WTC11 (cell line): ENCODE data around the gene PANK4. TPM values are rescaled to one million over a fixed set of nuclear protein-coding genes. Genes with fewer than 3 reads are reported as not detected.

ENCODE experiments used
- ATAC-seq: fragments of 200-7000 bp; cut with Tn5 transposase; 2 replicates; pipeline ENCODE4 v1.10.0; 2021; ENCODE audit warnings: mild to moderate bottlenecking, moderate library complexity
- CTCF ChIA-PET: fragments of 300-600 bp; sonication (Branson Sonifier 250); formaldehyde crosslinking; loops from one replicate; lab custom pipeline; 2021; ENCODE audit warnings: antibody characterized with exemption; lab: Charles Lee
- POLR2A ChIA-PET: fragments of 350-600 bp; sonication (Branson Sonifier 250); formaldehyde crosslinking; loops from one replicate; lab custom pipeline; 2021; ENCODE audit warnings: antibody characterized with exemption; lab: Charles Lee
- DNase-seq: peaks from one replicate; pipeline ENCODE4 v3.0.0; 2021; ENCODE audit warnings: low spot score
- H3K27ac Mint-ChIP-seq: 2 replicates; pipeline ENCODE4 v1.8.0; 2021; ENCODE audit warnings: mixed read lengths
- H3K27me3 Mint-ChIP-seq: 2 replicates; pipeline ENCODE4 v1.8.0; 2021; ENCODE audit warnings: low read depth, mild to moderate bottlenecking, moderate library complexity, mixed read lengths
- H3K36me3 Mint-ChIP-seq: 2 replicates; pipeline ENCODE4 v1.8.0; 2021; ENCODE audit warnings: mixed read lengths
- H3K4me1 Mint-ChIP-seq: 2 replicates; pipeline ENCODE4 v1.8.0; 2022; ENCODE audit warnings: mixed read lengths
- H3K4me3 Mint-ChIP-seq: 2 replicates; pipeline ENCODE4 v1.8.0; 2021; ENCODE audit warnings: mild to moderate bottlenecking, moderate library complexity, mixed read lengths
- H3K9me3 Mint-ChIP-seq: 2 replicates; pipeline ENCODE4 v1.8.0; 2021; ENCODE audit warnings: mixed read lengths
- CBFB ChIP-seq: sonication (generic); formaldehyde crosslinking; IDR thresholded peaks from 2 replicates; pipeline ENCODE4 v1.8.1; 2022; ENCODE audit warnings: mild to moderate bottlenecking, low read depth, missing genetic modification reagents
- ELF4 ChIP-seq: sonication (generic); formaldehyde crosslinking; IDR thresholded peaks from 2 replicates; pipeline ENCODE4 v1.8.1; 2022; ENCODE audit warnings: low read depth, mild to moderate bottlenecking, moderate library complexity, missing genetic modification reagents
- EMX1 ChIP-seq: fragments of 250-450 bp; sonication (Bioruptor Pico); IDR thresholded peaks from 2 replicates; pipeline ENCODE4 v1.8.0; 2021; ENCODE audit warnings: mild to moderate bottlenecking
- GABPB1 ChIP-seq: sonication (generic); formaldehyde crosslinking; IDR thresholded peaks from 2 replicates; pipeline ENCODE4 v1.8.1; 2023; ENCODE audit warnings: mild to moderate bottlenecking, missing genetic modification reagents
- MXD4 ChIP-seq: fragments of 250-450 bp; sonication (Bioruptor Pico); IDR thresholded peaks from 2 replicates; pipeline ENCODE4 v1.8.0; 2021; ENCODE audit warnings: mild to moderate bottlenecking, moderate library complexity, borderline replicate concordance
- NFATC4 ChIP-seq: fragments of 250-450 bp; sonication (Bioruptor Pico); IDR thresholded peaks from 2 replicates; pipeline ENCODE4 v1.9.0; 2021; ENCODE audit warnings: mild to moderate bottlenecking
- NFYB ChIP-seq: sonication (generic); formaldehyde crosslinking; conservative IDR thresholded peaks from 2 replicates; pipeline ENCODE4 v1.8.0; 2022; ENCODE audit warnings: low read depth, missing genetic modification reagents
- NR3C1 ChIP-seq: sonication (generic); formaldehyde crosslinking; conservative IDR thresholded peaks from 2 replicates; pipeline ENCODE4 v1.8.1; 2023; ENCODE audit warnings: low read depth, mild to moderate bottlenecking, missing genetic modification reagents
- SOX15 ChIP-seq: fragments of 250-450 bp; sonication (Bioruptor Pico); IDR thresholded peaks from 2 replicates; pipeline ENCODE4 v1.9.0; 2021; ENCODE audit warnings: mild to moderate bottlenecking
- SP1 ChIP-seq: sonication (generic); formaldehyde crosslinking; conservative IDR thresholded peaks from 2 replicates; pipeline ENCODE4 v1.8.1; 2022; ENCODE audit warnings: missing genetic modification reagents
- TEAD4 ChIP-seq: sonication (generic); formaldehyde crosslinking; IDR thresholded peaks from 2 replicates; pipeline ENCODE4 v1.8.0; 2022; ENCODE audit warnings: mild to moderate bottlenecking, missing genetic modification reagents
- ZBTB21 ChIP-seq: sonication (generic); formaldehyde crosslinking; IDR thresholded peaks from 2 replicates; pipeline ENCODE4 v1.8.1; 2023; ENCODE audit warnings: mild to moderate bottlenecking, missing genetic modification reagents, borderline replicate concordance
- ZNF219 ChIP-seq: sonication (generic); formaldehyde crosslinking; IDR thresholded peaks from 2 replicates; pipeline ENCODE4 v1.8.0; 2023; ENCODE audit warnings: missing genetic modification reagents, mild to moderate bottlenecking, borderline replicate concordance
- ZNF263 ChIP-seq: sonication (generic); formaldehyde crosslinking; IDR thresholded peaks from 2 replicates; pipeline ENCODE4 v1.8.1; 2022; ENCODE audit warnings: low read depth, mild to moderate bottlenecking, moderate library complexity, missing genetic modification reagents
- ZNF416 ChIP-seq: fragments of 250-450 bp; sonication (Bioruptor Pico); IDR thresholded peaks from 2 replicates; pipeline ENCODE4 v1.9.0; 2021; ENCODE audit warnings: mild to moderate bottlenecking, inconsistent platforms
- total RNA-seq: library from RNA; stranded (reverse); gene quantifications from 3 replicates; pipeline ENCODE4 v1.2.3, GENCODE V29; 2021
- TF ChIP-seq, protein P1 (sequence below): sonication (generic); formaldehyde crosslinking; IDR thresholded peaks from 2 replicates; pipeline ENCODE4 v1.8.1; 2023; ENCODE audit warnings: mild to moderate bottlenecking, missing genetic modification reagents
- TF ChIP-seq, protein P2 (sequence below): sonication (generic); formaldehyde crosslinking; IDR thresholded peaks from 2 replicates; pipeline ENCODE4 v1.8.0; 2022; ENCODE audit warnings: mild to moderate bottlenecking, missing genetic modification reagents
- TF ChIP-seq, protein P3 (sequence below): sonication (generic); formaldehyde crosslinking; IDR thresholded peaks from 2 replicates; pipeline ENCODE4 v1.8.0; 2022; ENCODE audit warnings: missing genetic modification reagents
- TF ChIP-seq, protein P4 (sequence below): sonication (generic); formaldehyde crosslinking; IDR thresholded peaks from 2 replicates; pipeline ENCODE4 v1.8.1; 2022; ENCODE audit warnings: mild to moderate bottlenecking, moderate library complexity, missing genetic modification reagents
- TF ChIP-seq, protein P5 (sequence below): sonication (generic); formaldehyde crosslinking; conservative IDR thresholded peaks from 2 replicates; pipeline ENCODE4 v1.8.1; 2022; ENCODE audit warnings: mild to moderate bottlenecking, missing genetic modification reagents
- TF ChIP-seq, protein P6 (sequence below): sonication (generic); formaldehyde crosslinking; IDR thresholded peaks from 2 replicates; pipeline ENCODE4 v1.8.0; 2022; ENCODE audit warnings: mild to moderate bottlenecking, missing genetic modification reagents
- TF ChIP-seq, protein P7 (sequence below): sonication (generic); formaldehyde crosslinking; IDR thresholded peaks from 2 replicates; pipeline ENCODE4 v1.8.0; 2023; ENCODE audit warnings: mild to moderate bottlenecking, missing genetic modification reagents

The PANK4 gene
- total RNA-seq, 1 experiment from 2014 or later, result 52.5 TPM

DNA sequence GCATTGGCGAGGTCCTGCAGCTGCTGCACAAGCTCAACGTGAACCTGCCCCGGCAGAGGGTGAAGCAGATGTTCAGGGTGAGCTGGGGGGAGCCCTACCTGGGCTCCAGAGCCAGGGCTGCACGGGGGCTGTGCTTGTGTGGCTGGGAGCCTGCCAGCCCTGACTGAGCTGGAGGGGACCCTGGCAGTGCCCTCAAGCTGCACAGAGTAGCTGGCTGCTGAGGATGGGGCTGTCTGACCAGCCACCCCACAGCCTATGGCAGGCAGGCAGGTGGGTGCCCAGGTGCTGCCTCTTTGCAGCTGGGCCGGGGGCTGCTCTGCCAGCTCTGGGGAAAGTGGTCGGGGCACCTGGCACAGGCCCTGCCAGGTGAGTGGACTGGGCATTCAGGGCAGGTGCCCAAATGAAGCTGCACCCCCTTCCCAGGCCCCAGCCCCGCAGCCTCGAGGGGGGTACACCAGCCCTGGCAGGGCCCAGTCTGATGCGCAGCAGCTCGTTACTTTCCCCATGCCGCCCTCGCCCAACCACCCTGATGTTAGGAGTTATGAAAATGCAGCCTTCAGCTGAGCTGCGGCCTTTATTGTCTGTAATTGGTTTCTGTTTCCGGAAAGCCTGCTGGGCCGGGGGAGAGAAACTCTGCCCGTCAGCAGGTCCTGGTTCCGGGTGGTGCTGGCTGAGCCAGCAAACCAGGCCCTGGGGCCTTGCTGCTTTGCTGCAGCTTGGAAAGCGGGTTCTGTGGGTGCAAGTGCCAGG, 46.0 kb downstream of the PANK4 start (continued):
- no peak for TF ChIP-seq ELF4 (CRISPR knock-in tag)
- TF ChIP-seq ZNF219 (CRISPR knock-in tag), result no peak
- TF ChIP-seq TEAD4, result no peak
- TF ChIP-seq ZNF416 (CRISPR knock-in tag), result no peak
- TF ChIP-seq SOX15 (CRISPR knock-in tag), result no peak

DNA sequence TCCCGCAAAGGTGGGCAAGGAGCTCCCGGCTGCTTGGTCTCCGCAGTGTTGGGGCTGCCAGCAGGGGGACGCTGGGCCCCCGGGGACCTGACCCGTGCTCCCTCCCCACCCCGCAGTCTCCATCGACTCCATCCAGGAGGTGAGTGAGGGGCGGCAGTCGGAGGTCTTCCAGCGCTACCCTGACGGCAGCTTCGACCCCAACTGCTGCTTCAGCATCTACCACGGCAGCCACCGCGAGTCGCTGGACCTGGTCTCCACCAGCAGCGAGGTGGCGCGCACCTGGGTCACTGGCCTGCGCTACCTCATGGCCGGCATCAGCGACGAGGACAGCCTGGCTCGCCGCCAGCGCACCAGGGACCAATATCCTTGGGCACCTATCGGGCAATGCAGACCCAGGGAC, 46.8 kb downstream of the PANK4 start:
- ChIA-PET POLR2A (no interaction called here), CTCF (interaction anchor here (1.0 kb wide), 1 partner anchor 47 kb away, joined by 3 read pairs; the partner anchor contains the start of gene PANK4)
- Mint-ChIP-seq H3K27ac (no peak overlapping the region), H3K36me3 (no peaks in the 10 kb centered on the region), H3K4me1 (no peaks in the 10 kb centered on the region), H3K27me3 (no peaks in the 10 kb centered on the region), H3K4me3 (no peak overlapping the region), H3K9me3 (no peaks in the 10 kb centered on the region)
- ATAC-seq (no peak), DNase-seq (no peak)
- TF ChIP-seq, protein P1, sequence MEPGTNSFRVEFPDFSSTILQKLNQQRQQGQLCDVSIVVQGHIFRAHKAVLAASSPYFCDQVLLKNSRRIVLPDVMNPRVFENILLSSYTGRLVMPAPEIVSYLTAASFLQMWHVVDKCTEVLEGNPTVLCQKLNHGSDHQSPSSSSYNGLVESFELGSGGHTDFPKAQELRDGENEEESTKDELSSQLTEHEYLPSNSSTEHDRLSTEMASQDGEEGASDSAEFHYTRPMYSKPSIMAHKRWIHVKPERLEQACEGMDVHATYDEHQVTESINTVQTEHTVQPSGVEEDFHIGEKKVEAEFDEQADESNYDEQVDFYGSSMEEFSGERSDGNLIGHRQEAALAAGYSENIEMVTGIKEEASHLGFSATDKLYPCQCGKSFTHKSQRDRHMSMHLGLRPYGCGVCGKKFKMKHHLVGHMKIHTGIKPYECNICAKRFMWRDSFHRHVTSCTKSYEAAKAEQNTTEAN (CRISPR knock-in tag), result no peak
- TF ChIP-seq EMX1, result no peak
- TF ChIP-seq, protein P2, sequence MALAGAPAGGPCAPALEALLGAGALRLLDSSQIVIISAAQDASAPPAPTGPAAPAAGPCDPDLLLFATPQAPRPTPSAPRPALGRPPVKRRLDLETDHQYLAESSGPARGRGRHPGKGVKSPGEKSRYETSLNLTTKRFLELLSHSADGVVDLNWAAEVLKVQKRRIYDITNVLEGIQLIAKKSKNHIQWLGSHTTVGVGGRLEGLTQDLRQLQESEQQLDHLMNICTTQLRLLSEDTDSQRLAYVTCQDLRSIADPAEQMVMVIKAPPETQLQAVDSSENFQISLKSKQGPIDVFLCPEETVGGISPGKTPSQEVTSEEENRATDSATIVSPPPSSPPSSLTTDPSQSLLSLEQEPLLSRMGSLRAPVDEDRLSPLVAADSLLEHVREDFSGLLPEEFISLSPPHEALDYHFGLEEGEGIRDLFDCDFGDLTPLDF (CRISPR knock-in tag), result no peak
- no peak for TF ChIP-seq NFYB (CRISPR knock-in tag)
- TF ChIP-seq, protein P3, sequence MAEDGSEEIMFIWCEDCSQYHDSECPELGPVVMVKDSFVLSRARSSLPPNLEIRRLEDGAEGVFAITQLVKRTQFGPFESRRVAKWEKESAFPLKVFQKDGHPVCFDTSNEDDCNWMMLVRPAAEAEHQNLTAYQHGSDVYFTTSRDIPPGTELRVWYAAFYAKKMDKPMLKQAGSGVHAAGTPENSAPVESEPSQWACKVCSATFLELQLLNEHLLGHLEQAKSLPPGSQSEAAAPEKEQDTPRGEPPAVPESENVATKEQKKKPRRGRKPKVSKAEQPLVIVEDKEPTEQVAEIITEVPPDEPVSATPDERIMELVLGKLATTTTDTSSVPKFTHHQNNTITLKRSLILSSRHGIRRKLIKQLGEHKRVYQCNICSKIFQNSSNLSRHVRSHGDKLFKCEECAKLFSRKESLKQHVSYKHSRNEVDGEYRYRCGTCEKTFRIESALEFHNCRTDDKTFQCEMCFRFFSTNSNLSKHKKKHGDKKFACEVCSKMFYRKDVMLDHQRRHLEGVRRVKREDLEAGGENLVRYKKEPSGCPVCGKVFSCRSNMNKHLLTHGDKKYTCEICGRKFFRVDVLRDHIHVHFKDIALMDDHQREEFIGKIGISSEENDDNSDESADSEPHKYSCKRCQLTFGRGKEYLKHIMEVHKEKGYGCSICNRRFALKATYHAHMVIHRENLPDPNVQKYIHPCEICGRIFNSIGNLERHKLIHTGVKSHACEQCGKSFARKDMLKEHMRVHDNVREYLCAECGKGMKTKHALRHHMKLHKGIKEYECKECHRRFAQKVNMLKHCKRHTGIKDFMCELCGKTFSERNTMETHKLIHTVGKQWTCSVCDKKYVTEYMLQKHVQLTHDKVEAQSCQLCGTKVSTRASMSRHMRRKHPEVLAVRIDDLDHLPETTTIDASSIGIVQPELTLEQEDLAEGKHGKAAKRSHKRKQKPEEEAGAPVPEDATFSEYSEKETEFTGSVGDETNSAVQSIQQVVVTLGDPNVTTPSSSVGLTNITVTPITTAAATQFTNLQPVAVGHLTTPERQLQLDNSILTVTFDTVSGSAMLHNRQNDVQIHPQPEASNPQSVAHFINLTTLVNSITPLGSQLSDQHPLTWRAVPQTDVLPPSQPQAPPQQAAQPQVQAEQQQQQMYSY (CRISPR knock-in tag), result no peak
- TF ChIP-seq, protein P4, sequence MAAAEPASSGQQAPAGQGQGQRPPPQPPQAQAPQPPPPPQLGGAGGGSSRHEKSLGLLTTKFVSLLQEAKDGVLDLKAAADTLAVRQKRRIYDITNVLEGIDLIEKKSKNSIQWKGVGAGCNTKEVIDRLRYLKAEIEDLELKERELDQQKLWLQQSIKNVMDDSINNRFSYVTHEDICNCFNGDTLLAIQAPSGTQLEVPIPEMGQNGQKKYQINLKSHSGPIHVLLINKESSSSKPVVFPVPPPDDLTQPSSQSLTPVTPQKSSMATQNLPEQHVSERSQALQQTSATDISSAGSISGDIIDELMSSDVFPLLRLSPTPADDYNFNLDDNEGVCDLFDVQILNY (CRISPR knock-in tag), result no peak
- TF ChIP-seq, protein P5, sequence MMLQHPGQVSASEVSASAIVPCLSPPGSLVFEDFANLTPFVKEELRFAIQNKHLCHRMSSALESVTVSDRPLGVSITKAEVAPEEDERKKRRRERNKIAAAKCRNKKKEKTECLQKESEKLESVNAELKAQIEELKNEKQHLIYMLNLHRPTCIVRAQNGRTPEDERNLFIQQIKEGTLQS (CRISPR knock-in tag), result no peak
- TF ChIP-seq SP1 (CRISPR knock-in tag), result no peak
- no peak for TF ChIP-seq CBFB (CRISPR knock-in tag)
- no peak for TF ChIP-seq MXD4 (CRISPR knock-in tag)
- TF ChIP-seq ZNF263 (CRISPR knock-in tag), result no peak
- TF ChIP-seq NFATC4 (CRISPR knock-in tag), result no peak
- TF ChIP-seq NR3C1 (CRISPR knock-in tag), result no peak
- no peak for TF ChIP-seq ZBTB21 (CRISPR knock-in tag)
- TF ChIP-seq, protein P6, sequence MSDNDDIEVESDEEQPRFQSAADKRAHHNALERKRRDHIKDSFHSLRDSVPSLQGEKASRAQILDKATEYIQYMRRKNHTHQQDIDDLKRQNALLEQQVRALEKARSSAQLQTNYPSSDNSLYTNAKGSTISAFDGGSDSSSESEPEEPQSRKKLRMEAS (CRISPR knock-in tag), result no peak
- TF ChIP-seq, protein P7, sequence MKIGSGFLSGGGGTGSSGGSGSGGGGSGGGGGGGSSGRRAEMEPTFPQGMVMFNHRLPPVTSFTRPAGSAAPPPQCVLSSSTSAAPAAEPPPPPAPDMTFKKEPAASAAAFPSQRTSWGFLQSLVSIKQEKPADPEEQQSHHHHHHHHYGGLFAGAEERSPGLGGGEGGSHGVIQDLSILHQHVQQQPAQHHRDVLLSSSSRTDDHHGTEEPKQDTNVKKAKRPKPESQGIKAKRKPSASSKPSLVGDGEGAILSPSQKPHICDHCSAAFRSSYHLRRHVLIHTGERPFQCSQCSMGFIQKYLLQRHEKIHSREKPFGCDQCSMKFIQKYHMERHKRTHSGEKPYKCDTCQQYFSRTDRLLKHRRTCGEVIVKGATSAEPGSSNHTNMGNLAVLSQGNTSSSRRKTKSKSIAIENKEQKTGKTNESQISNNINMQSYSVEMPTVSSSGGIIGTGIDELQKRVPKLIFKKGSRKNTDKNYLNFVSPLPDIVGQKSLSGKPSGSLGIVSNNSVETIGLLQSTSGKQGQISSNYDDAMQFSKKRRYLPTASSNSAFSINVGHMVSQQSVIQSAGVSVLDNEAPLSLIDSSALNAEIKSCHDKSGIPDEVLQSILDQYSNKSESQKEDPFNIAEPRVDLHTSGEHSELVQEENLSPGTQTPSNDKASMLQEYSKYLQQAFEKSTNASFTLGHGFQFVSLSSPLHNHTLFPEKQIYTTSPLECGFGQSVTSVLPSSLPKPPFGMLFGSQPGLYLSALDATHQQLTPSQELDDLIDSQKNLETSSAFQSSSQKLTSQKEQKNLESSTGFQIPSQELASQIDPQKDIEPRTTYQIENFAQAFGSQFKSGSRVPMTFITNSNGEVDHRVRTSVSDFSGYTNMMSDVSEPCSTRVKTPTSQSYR (CRISPR knock-in tag), result no peak
- TF ChIP-seq GABPB1 (CRISPR knock-in tag), result no peak
